Spleen (tissue), 11 donors: ENCODE data around the gene B4GALT2. TPM values are rescaled to one million over a fixed set of nuclear protein-coding genes. Genes with fewer than 3 reads are reported as not detected.
A peak's percentile ranks its signal among the peaks of the same experiment; 100 is the strongest.

Experiments used
- DNase-seq: peaks from one replicate; pipeline ENCODE4 v3.0.0-alpha.2; 2020
- H3K27ac ChIP-seq, 8 donors: fragments of 200-600 bp; sonication (generic) in 7 of 8; 1 replicate in 4 of 8; 2 replicates in 4 of 8; pipeline versions ENCODE4 v1.5.0 to v1.8.0; 2016 to 2021; ENCODE audit warnings: inconsistent platforms in 4 of 8, mild to moderate bottlenecking in 4 of 8, moderate library complexity in 1 of 8
- H3K27me3 ChIP-seq, 7 donors: fragments of 200-600 bp; sonication (generic) in 6 of 7; replicated peaks in 1 of 7; 1 replicate in 4 of 7; 2 replicates in 3 of 7; pipeline versions ENCODE4 v1.5.0 to v1.8.0; 2016 to 2021; ENCODE audit warnings: inconsistent platforms in 3 of 7, mild to moderate bottlenecking in 1 of 7
- H3K36me3 ChIP-seq, 6 donors: fragments of 200-600 bp; sonication (generic) in 5 of 6; 1 replicate in 4 of 6; 2 replicates in 2 of 6; pipeline versions ENCODE4 v1.5.0 to v1.8.0; 2016 to 2021; ENCODE audit warnings: inconsistent platforms in 2 of 6
- H3K4me1 ChIP-seq, 6 donors: fragments of 200-600 bp; sonication (generic) in 5 of 6; 1 replicate in 3 of 6; 2 replicates in 3 of 6; pipeline versions ENCODE4 v1.5.0 to v1.8.0; 2016 to 2021; ENCODE audit warnings: inconsistent platforms in 3 of 6
- H3K4me3 ChIP-seq, 8 donors: fragments of 200-600 bp; sonication (generic) in 7 of 8; 1 replicate in 4 of 8; 2 replicates in 4 of 8; pipeline versions ENCODE4 v1.5.0 to v1.8.0; 2016 to 2021; ENCODE audit warnings: inconsistent platforms in 4 of 8, mild to moderate bottlenecking in 4 of 8, moderate library complexity in 2 of 8
- H3K9me3 ChIP-seq, 8 donors: fragments of 200-600 bp; sonication (generic) in 7 of 8; 1 replicate in 4 of 8; 2 replicates in 4 of 8; pipeline versions ENCODE4 v1.5.0 to v1.8.0; 2016 to 2021; ENCODE audit warnings: inconsistent platforms in 4 of 8
- POLR2A ChIP-seq, 3 donors: fragments of 450-650 bp; IDR thresholded peaks; one replicate each; pipeline ENCODE4 v1.5.1; 2017; ENCODE audit warnings: antibody characterized with exemption in 3 of 3, mild to moderate bottlenecking in 1 of 3
- POLR2AphosphoS5 ChIP-seq, 3 donors: sonication (generic); formaldehyde crosslinking; IDR thresholded peaks; one replicate each; pipeline ENCODE4 v1.5.1; 2017; ENCODE audit warnings: antibody characterized with exemption in 3 of 3
- WGBS, 5 donors: extraction: QIAGEN DNeasy Blood & Tissue Kit in 3 of 5; methylation state at CpG; one replicate each; pipeline versions ENCODE4 v1.1.5 to v1.1.7; 2013 to 2018; 5-methylcytosine and 5-hydroxymethylcytosine counted together
- intact Hi-C: fragments of 100-400 bp; cut with DNase I; formaldehyde crosslinking; loops from one replicate; pipeline ENCODE4 v1.15.0; 2023; ENCODE audit warnings: low total_unique reads
- polyA plus RNA-seq, 3 donors: library from polyadenylated mRNA; stranded (reverse); fragments of 200-250 nt; gene quantifications; one replicate each; pipeline ENCODE4 v1.2.1, GENCODE V29; 2013
- total RNA-seq, 7 donors: library from RNA; depleted of rRNA in 3 of 7; stranded (reverse); fragments of >200 nt in 3 of 7; fragmentation: NEBNext Ultra II Directional in 4 of 7; extraction: Animal tissue kit (Norgen Biotek cat#: 25700) in 4 of 7; gene quantifications; one replicate each; pipeline versions ENCODE4 v1.1.0 to v1.2.1, GENCODE V29; 2016 to 2021
- TF ChIP-seq, protein P1 (sequence below), 11 experiments: fragments of 200-600 bp in 7 of 11; fragments of 450-650 bp in 4 of 11; sonication (generic) in 4 of 11; IDR thresholded peaks in 8 of 11; conservative IDR thresholded peaks in 3 of 11; 1 replicate in 7 of 11; 2 replicates in 4 of 11; pipeline versions ENCODE4 v1.4.0 to v1.8.0; 2016 to 2021; ENCODE audit warnings: antibody characterized with exemption in 11 of 11, inconsistent platforms in 4 of 11, mild to moderate bottlenecking in 1 of 11
- donor health status: healthy with polysubstance abuse.
- donor health status: DM: no; HTN: no; CAD: no; lungs with moderate emphysema.
- donor health status: DM: no; HTN: no; CAD: no.
- donor health status: Bipolar disorder and iron deficiency.
- donor health status: healthy.
- donor health status: DM: no; HTN: no; CAD: no.
- donor health status: DM: yes; HTN: yes; CAD: no.

Gene B4GALT2
- total and polyA plus RNA-seq, 10 donors, result 7.0 to 23.3 (median 12.8) TPM

DNA sequence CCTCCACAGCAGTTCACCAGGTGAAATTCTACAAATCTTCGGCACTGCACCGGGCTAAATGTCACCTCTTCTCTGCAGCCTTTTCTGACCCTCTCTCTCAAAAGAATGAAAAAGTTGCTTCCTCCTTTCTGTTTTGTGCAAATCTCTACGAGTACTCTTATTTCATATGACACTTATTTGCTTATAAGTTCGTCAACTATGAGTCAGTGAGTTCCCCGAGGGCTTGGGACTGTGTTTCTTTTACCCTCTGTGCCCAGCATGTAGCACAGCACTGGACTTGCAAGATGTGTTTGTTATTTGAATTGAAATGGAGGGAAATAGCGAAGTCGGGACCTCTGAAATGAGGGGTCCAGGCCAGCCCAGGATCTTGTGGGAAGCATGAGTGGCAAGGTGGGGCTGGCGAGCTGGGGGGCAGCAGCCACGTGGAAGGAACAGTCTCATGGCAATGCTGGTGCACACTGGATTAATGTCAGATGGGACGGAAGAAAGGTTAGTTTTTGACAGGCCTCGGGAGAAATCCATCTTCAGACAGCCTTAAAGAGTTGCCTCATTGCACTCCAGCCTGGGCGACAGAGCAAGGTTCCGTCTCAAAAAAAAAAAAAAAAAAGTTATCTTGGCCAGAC is 46.0 kb downstream of the B4GALT2 start:
- intact Hi-C loops, result no loop called here
- Histone ChIP-seq H3K9me3 (no peaks in the 10 kb centered on the region), H3K4me3 (no peak overlapping the region), H3K27ac (peak overlapping the region in 1 of 8 donors; percentile 50), H3K36me3 (no peaks in the 10 kb centered on the region), H3K4me1 (peaks cover 5 to 32% (median 13%) of the 10 kb centered on the region in 6 donors), H3K27me3 (no peaks in the 10 kb centered on the region)
- TF ChIP-seq POLR2AphosphoS5 (IDR thresholded peaks at IDR 0.05), result no peak
- TF ChIP-seq POLR2A (IDR thresholded peaks at IDR 0.05), result no peak
- TF ChIP-seq, protein P1, sequence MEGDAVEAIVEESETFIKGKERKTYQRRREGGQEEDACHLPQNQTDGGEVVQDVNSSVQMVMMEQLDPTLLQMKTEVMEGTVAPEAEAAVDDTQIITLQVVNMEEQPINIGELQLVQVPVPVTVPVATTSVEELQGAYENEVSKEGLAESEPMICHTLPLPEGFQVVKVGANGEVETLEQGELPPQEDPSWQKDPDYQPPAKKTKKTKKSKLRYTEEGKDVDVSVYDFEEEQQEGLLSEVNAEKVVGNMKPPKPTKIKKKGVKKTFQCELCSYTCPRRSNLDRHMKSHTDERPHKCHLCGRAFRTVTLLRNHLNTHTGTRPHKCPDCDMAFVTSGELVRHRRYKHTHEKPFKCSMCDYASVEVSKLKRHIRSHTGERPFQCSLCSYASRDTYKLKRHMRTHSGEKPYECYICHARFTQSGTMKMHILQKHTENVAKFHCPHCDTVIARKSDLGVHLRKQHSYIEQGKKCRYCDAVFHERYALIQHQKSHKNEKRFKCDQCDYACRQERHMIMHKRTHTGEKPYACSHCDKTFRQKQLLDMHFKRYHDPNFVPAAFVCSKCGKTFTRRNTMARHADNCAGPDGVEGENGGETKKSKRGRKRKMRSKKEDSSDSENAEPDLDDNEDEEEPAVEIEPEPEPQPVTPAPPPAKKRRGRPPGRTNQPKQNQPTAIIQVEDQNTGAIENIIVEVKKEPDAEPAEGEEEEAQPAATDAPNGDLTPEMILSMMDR (IDR thresholded peaks at IDR 0.05 in 8 of 11, conservative IDR thresholded peaks at IDR 0.05 in 3 of 11), result no peak
- DNase-seq, result peak; percentile 50
- 79 to 89% (median 85%) methylated on average over 13 of the region's 13 CpGs for whole genome bisulfite sequencing, 5 donors

DNA sequence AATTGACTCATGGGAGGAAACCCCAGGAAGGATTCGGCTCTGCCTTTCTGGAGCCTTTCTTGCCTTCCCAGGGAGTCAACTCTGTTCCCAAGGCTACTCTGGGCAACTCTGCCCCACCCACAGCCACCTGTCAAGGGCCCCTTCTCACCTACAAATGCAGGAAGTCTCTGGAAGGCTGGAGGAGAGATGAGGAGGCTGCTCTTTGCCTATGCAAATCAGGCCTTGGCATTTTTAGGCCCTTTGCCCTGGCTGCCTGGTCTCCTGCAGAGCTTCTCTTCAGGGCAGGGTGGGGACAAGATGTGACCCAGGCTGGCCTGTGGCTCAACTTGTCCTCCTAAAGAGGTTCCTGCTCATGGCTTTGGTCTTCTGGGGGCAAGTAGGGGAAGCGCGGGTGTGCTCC is 46.8 kb downstream of the B4GALT2 start:
- no peaks in the 10 kb centered on the region for H3K9me3 ChIP-seq
- 69 to 92% (median 81%) methylated on average over 3 of the region's 3 CpGs for WGBS, 5 donors
- H3K4me3 ChIP-seq, result no peak overlapping the region
- H3K4me1 ChIP-seq, result peaks cover 5 to 39% (median 15%) of the 10 kb centered on the region in 6 donors
- DNase-seq, result peak; percentile 50
- H3K27ac ChIP-seq, result peak overlapping the region in 1 of 8 donors; percentile 50
- H3K27me3 ChIP-seq, result peaks cover 0 to 5% (median 0%) of the 10 kb centered on the region in 7 donors
- TF ChIP-seq POLR2AphosphoS5 (IDR thresholded peaks at IDR 0.05) (peak in 1 of 3 donors; percentile 14), POLR2A (IDR thresholded peaks at IDR 0.05) (no peak)
- no peaks in the 10 kb centered on the region for H3K36me3 ChIP-seq
- intact Hi-C loops, result no loop called here

DNA sequence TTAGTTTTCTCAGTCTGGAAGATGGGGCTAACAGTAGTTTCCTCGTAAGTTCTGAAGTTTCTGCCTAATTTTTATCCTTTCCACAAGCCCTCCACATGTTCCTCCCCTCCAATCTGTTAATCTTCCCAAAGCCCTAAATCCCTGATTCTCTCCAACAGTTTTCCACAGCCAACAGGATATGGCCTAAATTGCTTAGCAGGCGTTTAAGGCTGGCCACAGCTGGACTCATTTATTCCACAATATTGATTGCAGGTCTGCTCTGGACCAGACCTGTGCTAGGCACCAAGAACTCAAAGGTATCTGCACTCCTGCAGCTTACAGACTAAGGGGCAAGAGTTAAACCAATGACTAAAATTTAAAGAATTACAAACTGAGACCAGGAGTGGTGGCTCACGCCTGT is 48.3 kb downstream of the B4GALT2 start:
- no peak for DNase-seq
- Histone ChIP-seq H3K36me3 (no peaks in the 10 kb centered on the region), H3K27me3 (peaks cover 0 to 15% (median 0%) of the 10 kb centered on the region in 7 donors), H3K9me3 (no peaks in the 10 kb centered on the region), H3K4me1 (peaks cover 5 to 51% (median 27%) of the 10 kb centered on the region in 6 donors), H3K27ac (no peak overlapping the region), H3K4me3 (no peak overlapping the region)
- TF ChIP-seq POLR2A (IDR thresholded peaks at IDR 0.05), result no peak
- TF ChIP-seq, protein P1 (IDR thresholded peaks at IDR 0.05 in 8 of 11, conservative IDR thresholded peaks at IDR 0.05 in 3 of 11), result no peak
- no peak for TF ChIP-seq POLR2AphosphoS5 (IDR thresholded peaks at IDR 0.05)
- WGBS, 5 donors, result 89 to 97% (median 93%) methylated on average over 3 of the region's 3 CpGs
- intact Hi-C loops, result no loop called here

DNA sequence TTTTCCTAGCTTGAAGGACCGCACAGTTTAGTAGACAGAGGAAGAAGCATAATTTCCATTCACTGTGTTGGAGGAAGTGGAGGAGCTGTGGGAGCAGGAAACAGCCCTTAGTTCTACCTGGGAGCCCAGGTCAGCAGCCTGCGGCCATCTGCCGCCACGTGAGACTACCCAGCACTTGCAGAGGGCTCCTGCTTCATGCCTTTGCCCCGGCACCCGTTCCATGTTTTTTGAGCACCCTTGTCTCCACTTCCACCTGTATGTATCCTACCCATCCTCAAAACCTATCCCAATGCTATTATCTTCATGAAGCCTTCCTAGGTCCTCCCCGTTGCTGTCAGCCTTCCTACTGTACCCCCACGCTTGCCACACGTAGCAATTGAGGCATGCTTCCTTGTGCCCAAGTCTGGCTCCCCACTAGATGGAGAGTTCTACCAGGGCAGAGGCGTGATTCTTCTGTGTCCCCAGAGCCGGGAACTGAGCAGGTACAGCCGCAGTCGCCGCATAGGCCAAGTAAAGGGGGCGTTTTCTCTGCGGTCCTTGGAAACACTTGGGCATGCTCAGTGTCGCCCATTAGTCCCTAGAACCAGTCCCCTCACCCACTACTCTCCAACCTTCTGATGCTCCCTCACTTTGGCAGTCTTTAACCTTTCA is 50.4 kb downstream of the B4GALT2 start:
- intact Hi-C loops, result no loop called here
- H3K4me1 ChIP-seq, result peaks cover 5 to 50% (median 27%) of the 10 kb centered on the region in 6 donors
- peak; percentile 56 for DNase-seq
- H3K36me3 ChIP-seq, result no peaks in the 10 kb centered on the region
- no peaks in the 10 kb centered on the region for H3K9me3 ChIP-seq
- H3K27ac ChIP-seq, result peak overlapping the region; percentile 82 to 92 (median 87)
- peaks cover 0 to 15% (median 0%) of the 10 kb centered on the region in 7 donors for H3K27me3 ChIP-seq
- TF ChIP-seq, protein P1 (IDR thresholded peaks at IDR 0.05 in 8 of 11, conservative IDR thresholded peaks at IDR 0.05 in 3 of 11), result no peak
- no peak for TF ChIP-seq POLR2A (IDR thresholded peaks at IDR 0.05)
- no peak for TF ChIP-seq POLR2AphosphoS5 (IDR thresholded peaks at IDR 0.05)
- peak overlapping the region; percentile 67 to 91 (median 88) for H3K4me3 ChIP-seq
- 25 to 29% (median 28%) methylated on average over 17 of the region's 17 CpGs for WGBS, 5 donors
